Ishikawa (cell line): ENCODE results near the gene CARMIL1.

ENCODE experiments used
- CREB1 ChIP-seq: IDR thresholded peaks from 2 replicates; pipeline ENCODE4 v1.6.1; 2012; ENCODE audit warnings: low read depth
- EP300 ChIP-seq: IDR thresholded peaks from 2 replicates; pipeline ENCODE4 v1.6.1; 2012; ENCODE audit warnings: borderline replicate concordance
- FOXM1 ChIP-seq: IDR thresholded peaks from 2 replicates; pipeline ENCODE4 v1.6.1; 2012; ENCODE audit warnings: low read depth, borderline replicate concordance
- MAX ChIP-seq: IDR thresholded peaks from 2 replicates; pipeline ENCODE4 v1.6.1; 2012
- NFIC ChIP-seq: IDR thresholded peaks from 2 replicates; pipeline ENCODE4 v1.6.1; 2012
- RAD21 ChIP-seq: IDR thresholded peaks from 2 replicates; pipeline ENCODE4 v1.6.1; 2012; ENCODE audit warnings: low read depth
- REST ChIP-seq: IDR thresholded peaks from 2 replicates; pipeline ENCODE4 v1.6.1; 2012; ENCODE audit warnings: low read depth, mild to moderate bottlenecking
- TAF1 ChIP-seq: IDR thresholded peaks from 2 replicates; pipeline ENCODE4 v1.6.1; 2012; ENCODE audit warnings: low read depth, mild to moderate bottlenecking
- TCF12 ChIP-seq: IDR thresholded peaks from 2 replicates; pipeline ENCODE4 v1.6.1; 2012; ENCODE audit warnings: low read depth
- TEAD4 ChIP-seq: IDR thresholded peaks from 2 replicates; pipeline ENCODE4 v1.6.1; 2012
- YY1 ChIP-seq: IDR thresholded peaks from 2 replicates; pipeline ENCODE4 v1.6.1; 2012; ENCODE audit warnings: low read depth
- TF ChIP-seq, protein P1 (sequence below): IDR thresholded peaks from 2 replicates; pipeline ENCODE4 v1.6.1; 2012

- TF ChIP-seq TAF1 (no peak), REST (no peak), RAD21 (no peak), NFIC (no peak), MAX (no peak), EP300 (no peak), FOXM1 (no peak), TEAD4 (no peak), YY1 (no peak), TCF12 (no peak), CREB1 (no peak)
- TF ChIP-seq, protein P1, sequence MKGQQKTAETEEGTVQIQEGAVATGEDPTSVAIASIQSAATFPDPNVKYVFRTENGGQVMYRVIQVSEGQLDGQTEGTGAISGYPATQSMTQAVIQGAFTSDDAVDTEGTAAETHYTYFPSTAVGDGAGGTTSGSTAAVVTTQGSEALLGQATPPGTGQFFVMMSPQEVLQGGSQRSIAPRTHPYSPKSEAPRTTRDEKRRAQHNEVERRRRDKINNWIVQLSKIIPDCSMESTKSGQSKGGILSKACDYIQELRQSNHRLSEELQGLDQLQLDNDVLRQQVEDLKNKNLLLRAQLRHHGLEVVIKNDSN, result no peak
Observed at GRCh38 chr6:25311331-25311840, 32.2 kb downstream of the CARMIL1 start.
